A549 (cell line): ENCODE data around the gene TMSB10. TPM values are rescaled to one million over a fixed set of nuclear protein-coding genes. Genes with fewer than 3 reads are reported as not detected.
A peak's percentile ranks its signal among the peaks of the same experiment; 100 is the strongest.

Experiments used
- ATAC-seq, 2 experiments: fragments of 200-7000 bp in 1 of 2; fragments of >200 bp in 1 of 2; cut with Nextera tagmentation in 1 of 2; cut with Tn5 transposase in 1 of 2; 3 replicates each; pipeline versions ENCODE4 v1.8.0 to v1.9.1; 2018 to 2020; ENCODE audit warnings: mild to moderate bottlenecking in 1 of 2, moderate library complexity in 1 of 2
- CTCF ChIA-PET: fragments of 300-600 bp; sonication (Branson Sonifier 250); formaldehyde crosslinking; extraction: SDS; loops from one replicate; lab custom pipeline; 2021; ENCODE audit warnings: antibody characterized with exemption, inconsistent platforms; lab: Yijun Ruan, JAX
- POLR2A ChIA-PET: fragments of 350-600 bp; formaldehyde crosslinking; extraction: SDS; loops from one replicate; lab custom pipeline; 2021; ENCODE audit warnings: antibody characterized with exemption, inconsistent platforms; lab: Yijun Ruan, JAX
- DNase-seq, 2 experiments: peaks; one replicate each; pipeline versions ENCODE4 v3.0.0 to v3.0.0-alpha.2; 2011 to 2016; ENCODE audit warnings: low read depth in 1 of 2, low spot score in 1 of 2
- FAIRE-seq: peaks from 2 replicates; lab custom pipeline; 2011; peaks lifted over from hg19 to GRCh38; lab: Jason Lieb, UNC
- H3K27ac ChIP-seq, 2 experiments: fragments of >200 bp; sonication (Bioruptor Twin); formaldehyde crosslinking; 3 replicates each; pipeline ENCODE4 v1.5.1; 2016 to 2017
- H3K4me1 ChIP-seq: fragments of >200 bp; sonication (Bioruptor Twin); formaldehyde crosslinking; 3 replicates; pipeline ENCODE4 v1.6.1; 2016
- H3K4me2 ChIP-seq: fragments of >200 bp; sonication (Bioruptor Twin); formaldehyde crosslinking; 3 replicates; pipeline ENCODE4 v1.6.1; 2016
- H3K4me3 ChIP-seq: fragments of >200 bp; sonication (Bioruptor Twin); formaldehyde crosslinking; 3 replicates; pipeline ENCODE4 v1.5.1; 2016
- H3K9me3 ChIP-seq: fragments of >200 bp; sonication (Bioruptor Twin); formaldehyde crosslinking; 3 replicates; pipeline ENCODE4 v1.6.1; 2016
- BCL3 ChIP-seq: fragments of >200 bp; sonication (Bioruptor Twin); formaldehyde crosslinking; IDR thresholded peaks from 3 replicates; pipeline ENCODE4 v1.6.1; 2016
- CBX8 ChIP-seq: fragments of 200-600 bp; sonication (generic); IDR thresholded peaks from 2 replicates; pipeline ENCODE4 v1.6.1; 2016
- E2F6 ChIP-seq: IDR thresholded peaks from 2 replicates; pipeline ENCODE4 v1.6.1; 2012; ENCODE audit warnings: low read depth, borderline replicate concordance
- EP300 ChIP-seq, 2 experiments: fragments of >200 bp; sonication (Bioruptor Twin); formaldehyde crosslinking; IDR thresholded peaks; 2 replicates in 1 of 2; 3 replicates in 1 of 2; pipeline ENCODE4 v1.6.1; 2016 to 2017
- FOSB ChIP-seq: fragments of 250-450 bp; sonication (Bioruptor Pico); IDR thresholded peaks from 2 replicates; pipeline ENCODE4 v1.5.0; 2020; ENCODE audit warnings: mild to moderate bottlenecking, moderate library complexity
- HDAC2 ChIP-seq: fragments of 200-600 bp; sonication (generic); IDR thresholded peaks from 2 replicates; pipeline ENCODE4 v1.6.1; 2016
- HEYL ChIP-seq: fragments of 250-450 bp; sonication (Bioruptor Pico); IDR thresholded peaks from 2 replicates; pipeline ENCODE4 v1.8.0; 2021; ENCODE audit warnings: mild to moderate bottlenecking, moderate library complexity
- HOXA7 ChIP-seq: fragments of 250-450 bp; sonication (Bioruptor Pico); IDR thresholded peaks from 2 replicates; pipeline ENCODE4 v1.5.0; 2020; ENCODE audit warnings: mild to moderate bottlenecking, moderate library complexity
- HOXB13 ChIP-seq: fragments of 250-450 bp; sonication (Bioruptor Pico); IDR thresholded peaks from 2 replicates; pipeline ENCODE4 v1.5.0; 2020; ENCODE audit warnings: low read depth, mild to moderate bottlenecking, moderate library complexity
- JUN ChIP-seq, 2 experiments: fragments of >200 bp; sonication (Bioruptor Twin); formaldehyde crosslinking; IDR thresholded peaks; 2 replicates in 1 of 2; 3 replicates in 1 of 2; pipeline ENCODE4 v1.6.1; 2016 to 2017
- KDM1A ChIP-seq: fragments of 200-600 bp; sonication (generic); IDR thresholded peaks from 2 replicates; pipeline ENCODE4 v1.6.1; 2016; ENCODE audit warnings: low read depth, mild to moderate bottlenecking
- KDM5A ChIP-seq: fragments of 200-600 bp; sonication (generic); IDR thresholded peaks from 2 replicates; pipeline ENCODE4 v1.6.1; 2016; ENCODE audit warnings: antibody characterized with exemption, mild to moderate bottlenecking
- NFE2L2 ChIP-seq: fragments of 150-350 bp; conservative IDR thresholded peaks from 2 replicates; pipeline ENCODE4 v1.6.1; 2014; ENCODE audit warnings: low read length
- NR3C1 ChIP-seq: fragments of >200 bp; sonication (Bioruptor Twin); formaldehyde crosslinking; IDR thresholded peaks from 3 replicates; pipeline ENCODE4 v1.6.1; 2017
- PHF8 ChIP-seq: fragments of 200-600 bp; sonication (generic); IDR thresholded peaks from 2 replicates; pipeline ENCODE4 v1.6.1; 2016; ENCODE audit warnings: low read depth, mild to moderate bottlenecking, antibody characterized with exemption, moderate library complexity, borderline replicate concordance
- POLR2AphosphoS2 ChIP-seq: conservative IDR thresholded peaks from 2 replicates; pipeline ENCODE4 v1.6.1; 2012; ENCODE audit warnings: low read length, improper control_type of control experiment, inconsistent platforms
- REST ChIP-seq: fragments of 200-600 bp; sonication (generic); IDR thresholded peaks from 2 replicates; pipeline ENCODE4 v1.6.1; 2016; ENCODE audit warnings: antibody characterized with exemption, mild to moderate bottlenecking, moderate library complexity
- RFX5 ChIP-seq: fragments of 450-650 bp; IDR thresholded peaks from 2 replicates; pipeline ENCODE4 v1.7.1; 2014; ENCODE audit warnings: antibody characterized with exemption, mild to moderate bottlenecking, moderate library complexity
- ZFP36 ChIP-seq: fragments of 450-650 bp; IDR thresholded peaks from 2 replicates; pipeline ENCODE4 v1.6.1; 2014; ENCODE audit warnings: borderline replicate concordance; ENCODE audit not compliant: partially characterized antibody
- WGBS: methylation state at CpG from one replicate; pipeline ENCODE4 v1.1.6; 2017; ENCODE audit errors: missing lambda C conversion rate; 5-methylcytosine and 5-hydroxymethylcytosine counted together
- polyA plus RNA-seq, 4 experiments: library from polyadenylated mRNA; depleted of rRNA in 3 of 4; stranded (reverse); fragments of >200 nt; fragmentation: RNase III in 1 of 4; extraction: RNeasy Plus Mini Kit Qiagen cat#74134 plus additional on column Dnase treatment in 1 of 4; gene quantifications; 2 replicates in 3 of 4; 3 replicates in 1 of 4; pipeline ENCODE4 v1.2.3, GENCODE V29; 2011 to 2017
- TF ChIP-seq, protein P1 (sequence below): fragments of 150-350 bp; IDR thresholded peaks from 2 replicates; pipeline ENCODE4 v1.6.1; 2014; ENCODE audit warnings: low read depth, mild to moderate bottlenecking, low read length
- TF ChIP-seq, protein P2 (sequence below): fragments of 450-650 bp; IDR thresholded peaks from 2 replicates; pipeline ENCODE4 v1.6.1; 2014; ENCODE audit warnings: antibody characterized with exemption
- TF ChIP-seq, protein P3 (sequence below): fragments of 250-450 bp; sonication (Bioruptor Pico); IDR thresholded peaks from 2 replicates; pipeline ENCODE4 v1.5.0; 2020; ENCODE audit warnings: low read depth, mild to moderate bottlenecking, moderate library complexity

Gene TMSB10
- polyA plus RNA-seq, 2 of the 4 experiments (the other 2 are of a cell fraction) = 3,109 to 7,015 TPM

- ATAC-seq = no peak
- H3K27ac ChIP-seq = peak overlapping the region; percentile 2 to 65; a peak in 3 of 6 replicates
- CTCF ChIA-PET = interaction anchor here (1.3 to 6.9 kb wide), 4 partner anchors 9 to 396 kb away, joined by 4 to 41 read pairs (median 4); partner anchors contain the start of gene TRABD2A
- peaks cover 4% of the 10 kb centered on the region; the same call in 1 of the 3 replicates for H3K4me1 ChIP-seq
- FAIRE-seq = no peak
- no peak for DNase-seq
- peak overlapping the region; percentile 43 for H3K4me2 ChIP-seq
- TF ChIP-seq E2F6 (no peak), POLR2AphosphoS2 (no peak), ZFP36 (peak; percentile 36), KDM1A (peak; percentile 67; the same call in 1 of the 2 replicates)
- no peak overlapping the region for H3K4me3 ChIP-seq
- POLR2A ChIA-PET = interaction anchor here (1.4 kb wide), 1 partner anchor 8 kb away, joined by 8 read pairs; no protein-coding TSS in a partner anchor
- WGBS = 64% methylated on average over 2 of the region's 2 CpGs
- H3K9me3 ChIP-seq = no peaks in the 10 kb centered on the region
Measured at GRCh38 chr2:84889332-84889731, 16.1 kb upstream of the TMSB10 start.

DNA sequence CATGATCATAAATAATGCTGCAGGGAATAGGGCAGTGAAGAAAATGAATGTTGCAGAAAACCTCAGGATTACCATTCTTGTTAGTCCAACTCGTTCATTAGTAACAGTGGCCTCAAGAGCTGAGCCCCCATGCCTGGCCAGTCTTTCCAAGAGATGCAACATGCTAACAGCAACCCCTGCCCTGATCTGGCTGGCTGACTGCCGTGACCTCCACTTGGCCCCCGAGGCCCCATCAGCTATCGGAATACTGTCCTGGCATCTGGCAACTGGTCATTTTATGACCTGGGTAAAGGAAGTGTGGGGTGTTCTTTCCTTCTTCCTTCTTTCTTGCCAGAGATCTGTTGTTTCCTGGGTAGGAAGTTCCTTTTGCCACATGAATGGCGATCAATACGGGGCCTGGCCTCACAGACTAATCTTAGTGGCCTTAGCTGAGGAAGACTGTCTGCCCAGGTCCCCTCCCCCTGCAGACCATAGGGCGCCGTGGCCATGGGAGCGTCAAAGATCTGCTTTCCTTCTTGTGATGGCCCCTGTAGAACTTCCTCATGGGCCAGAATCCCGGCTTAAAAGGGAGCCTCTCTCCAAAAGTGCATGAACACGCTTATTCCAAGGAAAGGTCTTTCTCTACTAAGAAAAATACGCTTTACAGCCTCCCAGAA is 14.0 kb upstream of the TMSB10 start:
- ATAC-seq = no peak
- no peaks in the 10 kb centered on the region for H3K9me3 ChIP-seq
- DNase-seq = no peak
- POLR2A ChIA-PET = no interaction called here
- 94% methylated on average over 12 of the region's 12 CpGs for WGBS
- H3K4me2 ChIP-seq = no peak overlapping the region
- peaks cover 8% of the 10 kb centered on the region for H3K4me1 ChIP-seq
- TF ChIP-seq JUN (IDR thresholded peaks at IDR 0.05) (no peak), HEYL (CRISPR knock-in tag) (no peak), KDM5A (no peak), CBX8 (no peak), HOXB13 (CRISPR knock-in tag) (no peak), FOSB (CRISPR knock-in tag) (no peak), RFX5 (no peak), PHF8 (no peak), EP300 (IDR thresholded peaks at IDR 0.05) (no peak), KDM1A (no peak), BCL3 (no peak), REST (no peak), HDAC2 (no peak), NR3C1 (no peak), HOXA7 (CRISPR knock-in tag) (no peak), NFE2L2 (no peak)
- TF ChIP-seq, protein P1, sequence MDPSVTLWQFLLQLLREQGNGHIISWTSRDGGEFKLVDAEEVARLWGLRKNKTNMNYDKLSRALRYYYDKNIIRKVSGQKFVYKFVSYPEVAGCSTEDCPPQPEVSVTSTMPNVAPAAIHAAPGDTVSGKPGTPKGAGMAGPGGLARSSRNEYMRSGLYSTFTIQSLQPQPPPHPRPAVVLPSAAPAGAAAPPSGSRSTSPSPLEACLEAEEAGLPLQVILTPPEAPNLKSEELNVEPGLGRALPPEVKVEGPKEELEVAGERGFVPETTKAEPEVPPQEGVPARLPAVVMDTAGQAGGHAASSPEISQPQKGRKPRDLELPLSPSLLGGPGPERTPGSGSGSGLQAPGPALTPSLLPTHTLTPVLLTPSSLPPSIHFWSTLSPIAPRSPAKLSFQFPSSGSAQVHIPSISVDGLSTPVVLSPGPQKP = no peak
- TF ChIP-seq, protein P2, sequence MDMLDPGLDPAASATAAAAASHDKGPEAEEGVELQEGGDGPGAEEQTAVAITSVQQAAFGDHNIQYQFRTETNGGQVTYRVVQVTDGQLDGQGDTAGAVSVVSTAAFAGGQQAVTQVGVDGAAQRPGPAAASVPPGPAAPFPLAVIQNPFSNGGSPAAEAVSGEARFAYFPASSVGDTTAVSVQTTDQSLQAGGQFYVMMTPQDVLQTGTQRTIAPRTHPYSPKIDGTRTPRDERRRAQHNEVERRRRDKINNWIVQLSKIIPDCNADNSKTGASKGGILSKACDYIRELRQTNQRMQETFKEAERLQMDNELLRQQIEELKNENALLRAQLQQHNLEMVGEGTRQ = no peak
- TF ChIP-seq, protein P3, sequence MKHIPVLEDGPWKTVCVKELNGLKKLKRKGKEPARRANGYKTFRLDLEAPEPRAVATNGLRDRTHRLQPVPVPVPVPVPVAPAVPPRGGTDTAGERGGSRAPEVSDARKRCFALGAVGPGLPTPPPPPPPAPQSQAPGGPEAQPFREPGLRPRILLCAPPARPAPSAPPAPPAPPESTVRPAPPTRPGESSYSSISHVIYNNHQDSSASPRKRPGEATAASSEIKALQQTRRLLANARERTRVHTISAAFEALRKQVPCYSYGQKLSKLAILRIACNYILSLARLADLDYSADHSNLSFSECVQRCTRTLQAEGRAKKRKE (CRISPR knock-in tag) = no peak
- CTCF ChIA-PET = interaction anchor here (1.5 to 2.5 kb wide), 2 partner anchors 9 to 10 kb away, joined by 3 to 9 read pairs; no protein-coding TSS in a partner anchor
- no peak overlapping the region for H3K27ac ChIP-seq
- FAIRE-seq = no peak
- no peak overlapping the region for H3K4me3 ChIP-seq
